Measurements from ENCODE around the gene AMOTL2.
A peak's percentile ranks its signal among the peaks of the same experiment; 100 is the strongest.

Gene AMOTL2

GRCh38 chr3:134375582-134376384 is 1.5 kb upstream of the AMOTL2 start:
- peak overlapping the region; percentile 97 for H3K27ac ChIP-seq
- peaks cover 27% of the 10 kb centered on the region for H3K36me3 ChIP-seq
- H3K27me3 ChIP-seq (ENCODE audit: insufficient read depth, low read depth, severe bottlenecking): no peaks in the 10 kb centered on the region
- TF ChIP-seq CTCF (IDR thresholded peaks at IDR 0.05; ENCODE audit: low read depth, low read length): no peak
- DNase-seq: no peak
- no peaks in the 10 kb centered on the region for H3K9me3 ChIP-seq (ENCODE audit: severe bottlenecking)
- peak overlapping the region; percentile 57 for H3K4me3 ChIP-seq (ENCODE audit: low read depth, low read length)

DNA sequence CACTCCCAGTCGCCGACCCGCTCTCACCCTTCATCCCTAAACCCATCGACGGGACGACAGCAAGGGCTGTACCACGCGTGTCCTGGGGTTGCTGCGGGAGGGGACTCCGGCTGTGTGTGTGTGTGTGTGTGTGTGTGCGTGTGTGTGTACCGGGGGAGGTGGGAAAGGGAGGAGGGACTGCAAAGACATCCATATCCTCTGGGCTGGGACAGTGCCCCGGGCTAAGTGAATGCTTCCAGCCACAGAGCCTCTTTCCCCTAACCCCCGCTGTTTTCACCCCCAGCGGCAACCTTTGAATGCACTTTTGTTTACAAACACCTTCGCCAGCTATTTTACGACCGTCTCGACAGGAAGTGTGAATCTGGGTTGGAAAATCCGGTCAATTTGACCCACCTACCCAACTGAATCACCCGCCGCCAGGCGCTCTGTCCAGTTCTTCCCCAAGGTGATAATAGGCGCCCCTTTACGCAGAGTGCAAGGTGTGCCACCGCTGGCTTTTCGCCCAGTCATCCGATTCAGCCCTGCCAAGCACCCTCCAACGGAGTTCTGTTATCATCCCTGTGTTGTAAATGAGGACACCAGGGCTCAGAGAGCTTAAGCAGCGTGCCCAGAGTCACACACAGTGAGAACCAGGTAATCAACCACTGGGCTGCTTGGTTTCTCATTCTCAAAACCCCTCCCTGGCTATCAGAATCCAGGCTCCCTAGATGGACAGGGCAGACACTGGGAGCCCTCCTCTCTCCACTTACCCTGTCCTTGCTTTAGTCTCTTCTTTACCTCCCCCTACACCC is 739 bp upstream of the AMOTL2 start:
- peak; percentile 68 for DNase-seq
- Histone ChIP-seq H3K27ac (peak overlapping the region; percentile 97), H3K4me3 (ENCODE audit: low read depth, low read length) (peak overlapping the region; percentile 57), H3K9me3 (ENCODE audit: severe bottlenecking) (no peaks in the 10 kb centered on the region), H3K27me3 (ENCODE audit: insufficient read depth, low read depth, severe bottlenecking) (no peaks in the 10 kb centered on the region), H3K36me3 (peaks cover 35% of the 10 kb centered on the region)
- TF ChIP-seq CTCF (IDR thresholded peaks at IDR 0.05; ENCODE audit: low read depth, low read length): no peak

GRCh38 chr3:134373271-134374104 is 759 bp downstream of the AMOTL2 start:
- peak; percentile 76 for DNase-seq
- Histone ChIP-seq H3K27ac (peak overlapping the region; percentile 97), H3K36me3 (peaks cover 50% of the 10 kb centered on the region), H3K4me3 (ENCODE audit: low read depth, low read length) (peak overlapping the region; percentile 57), H3K27me3 (ENCODE audit: insufficient read depth, low read depth, severe bottlenecking) (no peaks in the 10 kb centered on the region), H3K9me3 (ENCODE audit: severe bottlenecking) (no peaks in the 10 kb centered on the region)
- TF ChIP-seq CTCF (IDR thresholded peaks at IDR 0.05; ENCODE audit: low read depth, low read length): no peak

GRCh38 chr3:134372396-134373270 is 1.6 kb downstream of the AMOTL2 start:
- H3K36me3 ChIP-seq: peaks cover 58% of the 10 kb centered on the region
- DNase-seq: no peak
- peak overlapping the region; percentile 97 for H3K27ac ChIP-seq
- H3K27me3 ChIP-seq (ENCODE audit: insufficient read depth, low read depth, severe bottlenecking): no peaks in the 10 kb centered on the region
- H3K4me3 ChIP-seq (ENCODE audit: low read depth, low read length): peak overlapping the region; percentile 57
- TF ChIP-seq CTCF (IDR thresholded peaks at IDR 0.05; ENCODE audit: low read depth, low read length): no peak
- no peaks in the 10 kb centered on the region for H3K9me3 ChIP-seq (ENCODE audit: severe bottlenecking)

Data from WERI-Rb-1 (cell line).